ENCODE data around the gene MGME1.

Gene MGME1

DNA sequence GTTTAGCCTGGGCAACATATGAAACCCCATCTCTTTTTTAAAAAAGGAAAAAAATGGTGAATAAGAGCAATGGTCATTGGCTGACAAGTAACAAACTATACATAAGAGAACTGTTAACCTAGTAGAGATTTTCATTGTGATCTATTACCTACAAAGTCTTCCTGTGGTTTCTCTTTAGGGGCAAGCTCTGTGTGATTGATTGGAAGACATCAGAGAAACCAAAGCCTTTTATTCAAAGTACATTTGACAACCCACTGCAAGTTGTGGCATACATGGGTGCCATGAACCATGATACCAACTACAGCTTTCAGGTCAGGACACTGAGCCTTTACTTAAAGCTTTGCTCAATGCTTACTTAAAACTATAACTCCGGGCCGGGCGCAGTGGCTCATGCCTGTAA, 19.2 kb downstream of the MGME1 start:
- no peaks in the 10 kb centered on the region for H3K9me3 ChIP-seq (replicated peaks in 1 of 2; ENCODE audit: control insufficient read depth in 2 of 2, insufficient read depth in 1 of 2, low read depth in 1 of 2, low read length in 2 of 2)
- H3K4ac ChIP-seq (ENCODE audit: low read length), result no peak overlapping the region
- H2BK15ac ChIP-seq (ENCODE audit: low read length), result no peak overlapping the region
- H3K14ac ChIP-seq (ENCODE audit: low read length), result no peak overlapping the region
- H2BK120ac ChIP-seq (ENCODE audit: low read depth, low read length), result no peak overlapping the region
- peaks cover 1% of the 10 kb centered on the region for H3K79me1 ChIP-seq (ENCODE audit: low read depth, low read length)
- no peaks in the 10 kb centered on the region for H3K27me3 ChIP-seq (ENCODE audit: control insufficient read depth in 3 of 3, insufficient read depth in 3 of 3, low read depth in 1 of 3, low read length in 3 of 3)
- H3K23ac ChIP-seq (ENCODE audit: low read depth, low read length, poor library complexity), result no peak overlapping the region
- H4K91ac ChIP-seq (ENCODE audit: low read depth, low read length, poor library complexity), result no peak overlapping the region
- H2BK5ac ChIP-seq (ENCODE audit: low read length), result no peak overlapping the region
- no peak for DNase-seq (ENCODE audit: low spot score)
- H2BK12ac ChIP-seq (ENCODE audit: low read length), result no peak overlapping the region
- no peak overlapping the region for H3K9ac ChIP-seq (ENCODE audit: low read depth, low read length, poor library complexity)
- no peak overlapping the region for H3K27ac ChIP-seq (replicated peaks; ENCODE audit: low read length)
- H2AFZ ChIP-seq (ENCODE audit: low read length), result no peak overlapping the region
- no CpG with 5 or more reads among the region's 3 CpGs for WGBS, 2 donors (ENCODE audit: extremely low coverage in 2 of 2, insufficient read length in 2 of 2, insufficient replicate concordance in 1 of 2)
- H2AK5ac ChIP-seq (ENCODE audit: low read depth, low read length), result no peak overlapping the region
- no peak overlapping the region for H4K8ac ChIP-seq (ENCODE audit: low read depth, low read length)
- H3K4me3 ChIP-seq (ENCODE audit: low read length in 2 of 2), result no peak overlapping the region
- H3K36me3 ChIP-seq (replicated peaks in 1 of 2; ENCODE audit: control insufficient read depth in 2 of 2, insufficient read depth in 2 of 2, low read length in 2 of 2), result peaks cover 10 to 81% of the 10 kb centered on the region in 2 donors
- H3K4me2 ChIP-seq (ENCODE audit: insufficient read depth, low read length, poor library complexity, severe bottlenecking), result no peak overlapping the region
- no peak overlapping the region for H3K18ac ChIP-seq (ENCODE audit: low read length)
- H3K4me1 ChIP-seq (ENCODE audit: control insufficient read depth in 2 of 2, insufficient read depth in 1 of 2, low read depth in 1 of 2, low read length in 2 of 2), result no peaks in the 10 kb centered on the region

DNA sequence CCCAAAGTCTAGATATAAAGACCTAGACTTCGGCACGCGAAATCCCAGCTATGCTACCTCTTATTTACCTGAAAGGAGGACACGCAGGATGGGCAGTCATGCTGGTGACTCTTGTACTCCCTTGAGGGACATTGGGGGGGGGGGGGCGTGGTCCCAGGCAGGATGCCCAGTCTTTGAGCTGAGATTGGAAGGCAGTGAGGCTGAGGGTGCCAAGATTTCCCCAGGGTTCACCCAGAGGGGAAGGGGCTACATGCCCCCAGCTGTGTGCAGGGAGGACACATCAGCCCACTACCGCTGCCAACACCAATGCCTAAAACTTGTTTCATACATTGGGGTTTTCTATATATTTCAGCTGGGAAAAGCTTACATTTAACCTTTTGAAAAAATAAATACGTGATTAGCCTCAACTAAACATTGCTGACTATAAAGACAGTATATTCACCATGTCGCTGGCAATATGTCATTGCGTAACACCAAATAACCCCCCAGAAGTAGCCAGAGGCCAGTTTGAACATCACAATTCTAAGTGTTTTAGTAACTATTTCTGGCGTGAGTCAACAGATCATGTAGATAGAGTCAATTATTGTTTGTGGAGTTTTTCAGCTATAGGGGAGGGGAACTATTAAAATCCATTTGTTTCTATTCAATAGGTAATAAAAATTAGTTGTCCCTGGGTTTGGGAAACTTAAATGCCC, 21.6 kb downstream of the MGME1 start:
- Histone ChIP-seq H3K18ac (ENCODE audit: low read length) (no peak overlapping the region), H3K9me3 (replicated peaks in 1 of 2; ENCODE audit: control insufficient read depth in 2 of 2, insufficient read depth in 1 of 2, low read depth in 1 of 2, low read length in 2 of 2) (no peaks in the 10 kb centered on the region), H2BK120ac (ENCODE audit: low read depth, low read length) (no peak overlapping the region), H3K23ac (ENCODE audit: low read depth, low read length, poor library complexity) (no peak overlapping the region), H3K4me1 (ENCODE audit: control insufficient read depth in 2 of 2, insufficient read depth in 1 of 2, low read depth in 1 of 2, low read length in 2 of 2) (no peaks in the 10 kb centered on the region), H2AK5ac (ENCODE audit: low read depth, low read length) (no peak overlapping the region), H3K36me3 (replicated peaks in 1 of 2; ENCODE audit: control insufficient read depth in 2 of 2, insufficient read depth in 2 of 2, low read length in 2 of 2) (peaks cover 10 to 64% of the 10 kb centered on the region in 2 donors), H2BK5ac (ENCODE audit: low read length) (no peak overlapping the region), H4K8ac (ENCODE audit: low read depth, low read length) (no peak overlapping the region), H2BK15ac (ENCODE audit: low read length) (no peak overlapping the region), H3K79me1 (ENCODE audit: low read depth, low read length) (no peaks in the 10 kb centered on the region), H2BK12ac (ENCODE audit: low read length) (no peak overlapping the region), H3K9ac (ENCODE audit: low read depth, low read length, poor library complexity) (no peak overlapping the region), H3K4ac (ENCODE audit: low read length) (no peak overlapping the region), H3K27ac (replicated peaks; ENCODE audit: low read length) (no peak overlapping the region), H2AFZ (ENCODE audit: low read length) (no peak overlapping the region), H3K4me3 (ENCODE audit: low read length in 2 of 2) (no peak overlapping the region), H3K4me2 (ENCODE audit: insufficient read depth, low read length, poor library complexity, severe bottlenecking) (no peak overlapping the region), H3K14ac (ENCODE audit: low read length) (no peak overlapping the region), H4K91ac (ENCODE audit: low read depth, low read length, poor library complexity) (no peak overlapping the region), H3K27me3 (ENCODE audit: control insufficient read depth in 3 of 3, insufficient read depth in 3 of 3, low read depth in 1 of 3, low read length in 3 of 3) (no peaks in the 10 kb centered on the region)
- DNase-seq (ENCODE audit: low spot score), result no peak
- WGBS, 2 donors (ENCODE audit: extremely low coverage in 2 of 2, insufficient read length in 2 of 2, insufficient replicate concordance in 1 of 2), result no CpG with 5 or more reads among the region's 10 CpGs

DNA sequence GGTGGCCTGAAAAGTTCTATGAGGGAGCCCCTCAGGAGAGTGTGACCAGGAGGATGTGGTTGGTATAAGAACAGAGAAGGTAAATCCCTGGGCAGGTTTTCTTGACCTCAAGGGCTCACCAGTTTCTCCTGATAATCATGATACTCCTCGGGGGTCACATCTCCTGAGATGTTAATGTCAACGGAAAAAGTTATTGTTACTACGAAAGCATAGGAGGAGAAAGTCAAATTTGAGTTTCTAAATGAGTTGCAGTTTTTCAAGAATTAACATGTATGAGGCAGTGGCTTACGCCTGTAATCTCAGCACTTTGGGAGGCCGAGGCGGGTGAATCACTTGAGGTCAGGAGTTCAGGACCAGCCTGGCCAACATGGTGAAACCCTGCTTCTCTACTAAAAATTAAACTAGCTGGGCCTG, 23.4 kb downstream of the MGME1 start:
- H2BK12ac ChIP-seq (ENCODE audit: low read length), result no peak overlapping the region
- no peak overlapping the region for H3K4me3 ChIP-seq (ENCODE audit: low read length in 2 of 2)
- no peak overlapping the region for H2AFZ ChIP-seq (ENCODE audit: low read length)

DNA sequence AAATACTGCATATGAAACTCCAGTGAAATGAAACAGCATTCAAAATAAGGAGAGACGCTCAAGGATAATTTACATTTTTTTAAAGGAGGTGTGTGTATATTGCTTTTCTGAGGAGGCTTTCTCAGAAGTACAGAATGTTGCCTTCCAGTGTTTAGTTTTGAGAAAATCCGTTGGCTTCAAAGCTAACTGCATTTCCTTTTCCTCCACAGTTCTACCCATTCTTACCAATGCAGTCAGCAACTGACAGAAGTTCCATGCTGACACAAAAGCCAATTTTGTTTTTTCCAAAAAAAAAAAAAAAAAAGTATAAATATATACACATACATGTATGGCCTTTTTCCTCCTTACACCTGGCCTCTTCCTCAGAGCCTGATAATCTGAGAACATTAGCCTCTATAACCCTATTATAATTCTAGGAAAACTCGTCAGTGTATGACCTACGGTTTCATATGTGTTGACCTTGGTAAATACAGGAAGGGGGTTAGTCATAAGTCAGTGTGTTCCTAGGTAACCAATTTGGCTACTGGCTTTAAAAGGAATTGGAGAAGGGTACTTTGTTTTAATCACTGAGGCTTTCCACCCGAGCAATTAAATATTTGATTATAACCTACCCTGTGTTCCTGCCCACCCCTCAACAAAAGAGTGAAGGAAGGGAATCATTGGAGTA, 24.2 kb downstream of the MGME1 start:
- Histone ChIP-seq H3K18ac (ENCODE audit: low read length) (no peak overlapping the region), H3K27me3 (ENCODE audit: control insufficient read depth in 3 of 3, insufficient read depth in 3 of 3, low read depth in 1 of 3, low read length in 3 of 3) (no peaks in the 10 kb centered on the region), H3K36me3 (replicated peaks in 1 of 2; ENCODE audit: control insufficient read depth in 2 of 2, insufficient read depth in 2 of 2, low read length in 2 of 2) (peaks cover 10 to 42% of the 10 kb centered on the region in 2 donors)

More for the DNA sequence above, 23.4 kb downstream of the MGME1 start:
- Histone ChIP-seq H3K23ac (ENCODE audit: low read depth, low read length, poor library complexity) (no peak overlapping the region), H4K8ac (ENCODE audit: low read depth, low read length) (no peak overlapping the region), H3K4me1 (ENCODE audit: control insufficient read depth in 2 of 2, insufficient read depth in 1 of 2, low read depth in 1 of 2, low read length in 2 of 2) (no peaks in the 10 kb centered on the region), H3K9ac (ENCODE audit: low read depth, low read length, poor library complexity) (no peak overlapping the region), H2BK15ac (ENCODE audit: low read length) (no peak overlapping the region), H3K9me3 (replicated peaks in 1 of 2; ENCODE audit: control insufficient read depth in 2 of 2, insufficient read depth in 1 of 2, low read depth in 1 of 2, low read length in 2 of 2) (no peaks in the 10 kb centered on the region), H2BK5ac (ENCODE audit: low read length) (no peak overlapping the region), H2BK120ac (ENCODE audit: low read depth, low read length) (no peak overlapping the region), H3K4me2 (ENCODE audit: insufficient read depth, low read length, poor library complexity, severe bottlenecking) (no peak overlapping the region), H3K18ac (ENCODE audit: low read length) (no peak overlapping the region), H3K14ac (ENCODE audit: low read length) (no peak overlapping the region), H3K4ac (ENCODE audit: low read length) (no peak overlapping the region), H3K79me1 (ENCODE audit: low read depth, low read length) (no peaks in the 10 kb centered on the region), H4K91ac (ENCODE audit: low read depth, low read length, poor library complexity) (no peak overlapping the region), H3K36me3 (replicated peaks in 1 of 2; ENCODE audit: control insufficient read depth in 2 of 2, insufficient read depth in 2 of 2, low read length in 2 of 2) (peaks cover 10 to 49% of the 10 kb centered on the region in 2 donors), H3K27me3 (ENCODE audit: control insufficient read depth in 3 of 3, insufficient read depth in 3 of 3, low read depth in 1 of 3, low read length in 3 of 3) (no peaks in the 10 kb centered on the region), H3K27ac (replicated peaks; ENCODE audit: low read length) (no peak overlapping the region), H2AK5ac (ENCODE audit: low read depth, low read length) (no peak overlapping the region)
- no peak for DNase-seq (ENCODE audit: low spot score)
- WGBS, 2 donors (ENCODE audit: extremely low coverage in 2 of 2, insufficient read length in 2 of 2, insufficient replicate concordance in 1 of 2), result no CpG with 5 or more reads among the region's 6 CpGs

More for the DNA sequence above, 24.2 kb downstream of the MGME1 start:
- no peak overlapping the region for H3K27ac ChIP-seq (replicated peaks; ENCODE audit: low read length)
- no peak overlapping the region for H2BK120ac ChIP-seq (ENCODE audit: low read depth, low read length)
- no peaks in the 10 kb centered on the region for H3K79me1 ChIP-seq (ENCODE audit: low read depth, low read length)
- no peak overlapping the region for H2BK15ac ChIP-seq (ENCODE audit: low read length)
- H3K14ac ChIP-seq (ENCODE audit: low read length), result no peak overlapping the region
- DNase-seq (ENCODE audit: low spot score), result no peak
- H2AFZ ChIP-seq (ENCODE audit: low read length), result no peak overlapping the region
- no peak overlapping the region for H2BK12ac ChIP-seq (ENCODE audit: low read length)
- H3K23ac ChIP-seq (ENCODE audit: low read depth, low read length, poor library complexity), result no peak overlapping the region
- H3K4me1 ChIP-seq (ENCODE audit: control insufficient read depth in 2 of 2, insufficient read depth in 1 of 2, low read depth in 1 of 2, low read length in 2 of 2), result no peaks in the 10 kb centered on the region
- WGBS, 2 donors (ENCODE audit: extremely low coverage in 2 of 2, insufficient read length in 2 of 2, insufficient replicate concordance in 1 of 2), result no CpG with 5 or more reads among the region's 5 CpGs
- H3K4ac ChIP-seq (ENCODE audit: low read length), result no peak overlapping the region
- H3K4me3 ChIP-seq (ENCODE audit: low read length in 2 of 2), result no peak overlapping the region
- no peak overlapping the region for H4K91ac ChIP-seq (ENCODE audit: low read depth, low read length, poor library complexity)
- H4K8ac ChIP-seq (ENCODE audit: low read depth, low read length), result no peak overlapping the region
- H2BK5ac ChIP-seq (ENCODE audit: low read length), result no peak overlapping the region
- H3K9ac ChIP-seq (ENCODE audit: low read depth, low read length, poor library complexity), result no peak overlapping the region
- no peak overlapping the region for H3K4me2 ChIP-seq (ENCODE audit: insufficient read depth, low read length, poor library complexity, severe bottlenecking)
- no peaks in the 10 kb centered on the region for H3K9me3 ChIP-seq (replicated peaks in 1 of 2; ENCODE audit: control insufficient read depth in 2 of 2, insufficient read depth in 1 of 2, low read depth in 1 of 2, low read length in 2 of 2)
- no peak overlapping the region for H2AK5ac ChIP-seq (ENCODE audit: low read depth, low read length)
